ENCODE results near the gene MAMDC2. TPM values are rescaled to one million over a fixed set of nuclear protein-coding genes. Genes with fewer than 3 reads are reported as not detected.

The MAMDC2 gene
- total RNA-seq, 3 donors from 2014 or later (not counting 1 experiment from before 2014, with no cell fraction given) = 0.10 to 0.32 TPM; not detected in 1

- no peak for TF ChIP-seq CTCF (IDR thresholded peaks at IDR 0.05)
- WGBS (ENCODE audit: insufficient coverage) = 100% methylated on average over 1 of the region's 2 CpGs
- intact Hi-C loops (cut with micrococcal nuclease) = loop anchor here (10.0 kb wide), 1 partner anchor 51 kb away; no protein-coding TSS in a partner anchor
- ATAC-seq = no peak
- Mint-ChIP-seq H3K27me3 (ENCODE audit: low read depth in 2 of 2) (peaks cover 6 to 35% of the 10 kb centered on the region in 2 donors), H3K4me3 (no peak overlapping the region), H3K9me3 (no peaks in the 10 kb centered on the region), H3K27ac (no peak overlapping the region), H3K4me1 (no peaks in the 10 kb centered on the region), H3K36me3 (no peaks in the 10 kb centered on the region)
- H3K4me3 ChIP-seq (ENCODE audit: low read length) = no peak overlapping the region
- no peaks in the 10 kb centered on the region for H3K36me3 ChIP-seq (ENCODE audit: control insufficient read depth, insufficient read depth, low read length)
- no peaks in the 10 kb centered on the region for H3K27me3 ChIP-seq (ENCODE audit: control insufficient read depth, insufficient read depth, low read length)
- no peaks in the 10 kb centered on the region for H3K4me1 ChIP-seq (ENCODE audit: control insufficient read depth, insufficient read depth, low read length)
- no peaks in the 10 kb centered on the region for H3K9me3 ChIP-seq (ENCODE audit: control insufficient read depth, insufficient read depth, low read length)
- H3K27ac ChIP-seq (ENCODE audit: low read length) = no peak overlapping the region
- DNase-seq = no peak
These were observed 39.5 kb upstream of the MAMDC2 start for GRCh38 chr9:70003901-70004714.

GRCh38 chr9:70006306-70006705 lies 37.3 kb upstream of the MAMDC2 start:
- no peaks in the 10 kb centered on the region for H3K27me3 ChIP-seq (ENCODE audit: control insufficient read depth, insufficient read depth, low read length)
- Mint-ChIP-seq H3K9me3 (no peaks in the 10 kb centered on the region), H3K36me3 (no peaks in the 10 kb centered on the region), H3K4me3 (no peak overlapping the region), H3K27ac (no peak overlapping the region), H3K4me1 (no peaks in the 10 kb centered on the region), H3K27me3 (ENCODE audit: low read depth in 2 of 2) (peaks cover 6 to 40% of the 10 kb centered on the region in 2 donors)
- no peak for DNase-seq
- 80% methylated on average over 3 of the region's 3 CpGs for WGBS (ENCODE audit: insufficient coverage)
- H3K27ac ChIP-seq (ENCODE audit: low read length) = no peak overlapping the region
- intact Hi-C loops (cut with micrococcal nuclease) = loop anchor here (10.0 kb wide), 1 partner anchor 48 kb away; no protein-coding TSS in a partner anchor
- ATAC-seq = no peak
- no peak overlapping the region for H3K4me3 ChIP-seq (ENCODE audit: low read length)
- no peaks in the 10 kb centered on the region for H3K4me1 ChIP-seq (ENCODE audit: control insufficient read depth, insufficient read depth, low read length)
- H3K36me3 ChIP-seq (ENCODE audit: control insufficient read depth, insufficient read depth, low read length) = no peaks in the 10 kb centered on the region
- H3K9me3 ChIP-seq (ENCODE audit: control insufficient read depth, insufficient read depth, low read length) = no peaks in the 10 kb centered on the region
- TF ChIP-seq CTCF (IDR thresholded peaks at IDR 0.05) = no peak

GRCh38 chr9:70007831-70008230 lies 35.8 kb upstream of the MAMDC2 start:
- Mint-ChIP-seq H3K4me3 (no peak overlapping the region), H3K4me1 (no peaks in the 10 kb centered on the region)
- intact Hi-C loops (cut with micrococcal nuclease) = loop anchor here (10.0 kb wide), 1 partner anchor 47 kb away; no protein-coding TSS in a partner anchor

More at GRCh38 chr9:70007831-70008230, 35.8 kb upstream of the MAMDC2 start:
- WGBS (ENCODE audit: insufficient coverage) = 94% methylated on average over 2 of the region's 2 CpGs
- Histone ChIP-seq H3K4me1 (ENCODE audit: control insufficient read depth, insufficient read depth, low read length) (no peaks in the 10 kb centered on the region), H3K27me3 (ENCODE audit: control insufficient read depth, insufficient read depth, low read length) (no peaks in the 10 kb centered on the region), H3K9me3 (ENCODE audit: control insufficient read depth, insufficient read depth, low read length) (no peaks in the 10 kb centered on the region), H3K36me3 (ENCODE audit: control insufficient read depth, insufficient read depth, low read length) (no peaks in the 10 kb centered on the region), H3K4me3 (ENCODE audit: low read length) (no peak overlapping the region), H3K27ac (ENCODE audit: low read length) (no peak overlapping the region)
- H3K27me3 Mint-ChIP-seq (ENCODE audit: low read depth in 2 of 2) = peaks cover 6 to 37% of the 10 kb centered on the region in 2 donors
- DNase-seq (no peak), ATAC-seq (no peak)
- TF ChIP-seq CTCF (IDR thresholded peaks at IDR 0.05) = no peak
- H3K36me3 Mint-ChIP-seq = no peaks in the 10 kb centered on the region
- H3K27ac Mint-ChIP-seq = no peak overlapping the region
- no peaks in the 10 kb centered on the region for H3K9me3 Mint-ChIP-seq

Data from natural killer cell (primary cell).